Ectodermal cell (in vitro differentiated cells): ENCODE measurements around the gene TAL2.
"Not testable (repeated sequence)": the region's sequence is repeated elsewhere in the genome, so short reads cannot be mapped to it uniquely, and the experiment has no call there.

Experiments
- H3K27ac ChIP-seq: 2 replicates; pipeline ENCODE4 v1.7.0; 2013; ENCODE audit warnings: mild to moderate bottlenecking, low read depth, low read length; ENCODE audit not compliant: insufficient read depth, poor library complexity, severe bottlenecking
- H3K27me3 ChIP-seq: 2 replicates; pipeline ENCODE4 v1.7.0; 2013; ENCODE audit warnings: mild to moderate bottlenecking, low read length; ENCODE audit not compliant: insufficient read depth, control insufficient read depth, poor library complexity, severe bottlenecking
- H3K36me3 ChIP-seq: one replicate; pipeline ENCODE4 v1.7.0; 2013; ENCODE audit warnings: low read length; ENCODE audit not compliant: control insufficient read depth, insufficient read depth
- H3K4me1 ChIP-seq: one replicate; pipeline ENCODE4 v1.7.0; 2013; ENCODE audit warnings: low read length; ENCODE audit not compliant: control insufficient read depth, insufficient read depth
- H3K4me3 ChIP-seq: 2 replicates; pipeline ENCODE4 v1.7.0; 2013; ENCODE audit warnings: low read depth, low read length, control low read depth; ENCODE audit not compliant: insufficient read depth
- H3K9me3 ChIP-seq: 2 replicates; pipeline ENCODE4 v1.7.0; 2013; ENCODE audit warnings: mild to moderate bottlenecking, low read length, moderate library complexity; ENCODE audit not compliant: control insufficient read depth
- WGBS, 2 experiments: methylation state at CpG; one replicate each; pipeline ENCODE4 v1.1.7; 2013; ENCODE audit warnings: missing lambda C conversion rate in 2 of 2; 5-methylcytosine and 5-hydroxymethylcytosine counted together

Gene TAL2

DNA sequence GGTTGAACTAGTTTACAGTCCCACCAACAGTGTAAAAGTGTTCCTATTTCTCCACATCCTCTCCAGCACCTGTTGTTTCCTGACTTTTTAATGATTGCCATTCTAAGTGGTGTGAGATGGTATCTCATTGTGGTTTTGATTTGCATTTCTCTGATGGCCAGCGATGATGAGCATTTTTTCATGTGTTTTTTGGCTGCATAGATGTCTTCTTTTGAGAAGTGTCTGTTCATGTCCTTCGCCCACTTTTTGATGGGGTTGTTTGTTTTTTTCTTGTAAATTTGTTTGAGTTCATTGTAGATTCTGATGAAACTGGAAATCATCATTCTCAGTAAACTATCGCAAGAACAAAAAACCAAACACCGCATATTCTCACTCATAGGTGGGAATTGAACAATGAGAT lies 41.4 kb downstream of the TAL2 start:
- H3K4me3 ChIP-seq, H3K9me3 ChIP-seq, H3K27ac ChIP-seq, H3K36me3 ChIP-seq, H3K4me1 ChIP-seq, H3K27me3 ChIP-seq: not testable (repeated sequence)
- WGBS, 2 experiments, result 100% methylated on average over 1 of the region's 4 CpGs; no CpG with 5 or more reads in 1 of the 2 experiments

DNA sequence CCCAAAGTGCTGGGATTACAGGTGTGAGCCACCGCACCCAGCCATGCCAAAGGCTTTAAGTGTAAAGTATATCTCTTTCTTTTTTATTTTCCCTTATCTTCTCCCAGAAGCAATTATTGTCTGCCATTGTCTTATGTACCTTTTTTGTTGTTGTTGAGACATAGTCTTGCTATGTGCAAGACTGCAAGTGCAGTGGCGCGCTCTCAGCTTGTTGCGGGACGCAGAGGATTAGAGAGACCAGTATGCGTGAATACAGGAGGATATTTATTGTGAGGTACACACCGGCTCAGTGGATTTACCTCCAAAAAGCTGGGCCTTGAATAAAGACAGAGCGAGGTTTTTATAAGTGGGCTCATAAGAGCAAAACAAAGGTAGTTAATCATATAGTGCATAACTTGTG lies 43.9 kb downstream of the TAL2 start:
- Histone ChIP-seq H3K4me3 (no peak overlapping the region), H3K9me3 (no peaks in the 10 kb centered on the region), H3K4me1 (no peaks in the 10 kb centered on the region), H3K36me3 (peaks cover 4% of the 10 kb centered on the region), H3K27me3 (no peaks in the 10 kb centered on the region), H3K27ac (no peak overlapping the region)
- WGBS, 2 experiments, result 97 to 98% methylated on average over 8 of the region's 8 CpGs

DNA sequence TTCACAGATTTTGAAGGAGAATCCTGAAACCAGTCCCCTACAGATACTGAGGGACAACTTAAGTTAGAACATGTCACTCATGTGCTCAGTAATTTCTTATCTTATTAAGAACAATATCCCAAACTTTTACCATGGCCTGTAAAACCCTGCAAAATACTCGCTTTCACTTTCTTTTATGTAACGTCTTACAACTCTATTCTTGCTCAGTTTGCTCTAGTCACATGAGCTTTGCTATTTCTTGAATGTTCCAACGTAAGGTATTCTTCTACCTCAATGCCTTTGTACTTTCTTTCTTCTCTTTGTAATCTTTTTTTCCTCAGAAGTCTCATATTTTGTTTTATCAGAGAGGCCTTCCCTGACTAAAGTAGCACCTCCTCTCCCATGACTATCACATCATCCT lies 46.1 kb downstream of the TAL2 start:
- Histone ChIP-seq H3K36me3 (peaks cover 4% of the 10 kb centered on the region), H3K27ac (no peak overlapping the region)
- WGBS, 2 experiments, result 93 to 96% methylated on average over 3 of the region's 3 CpGs

DNA sequence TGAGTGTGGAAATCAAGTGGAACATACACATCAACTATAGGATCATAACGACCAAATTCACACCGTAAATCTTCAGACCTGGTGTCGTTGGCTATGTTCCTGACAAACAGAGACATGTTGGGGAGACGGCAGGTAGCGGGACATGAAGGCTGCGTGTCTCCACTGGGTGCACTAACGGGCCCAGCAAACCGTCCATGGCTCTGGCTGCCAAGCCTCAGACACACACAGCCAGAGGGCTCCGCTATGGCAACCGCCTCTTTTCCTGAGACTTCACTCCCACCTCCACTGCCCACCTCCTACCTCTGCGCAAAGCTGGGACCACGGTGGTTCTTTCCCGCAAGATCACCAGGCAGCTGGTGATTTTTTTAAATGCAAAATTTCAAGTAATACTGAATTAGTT lies 48.4 kb downstream of the TAL2 start:
- no peaks in the 10 kb centered on the region for H3K9me3 ChIP-seq
- no peaks in the 10 kb centered on the region for H3K4me1 ChIP-seq
- H3K27ac ChIP-seq, result no peak overlapping the region
- H3K27me3 ChIP-seq, result no peaks in the 10 kb centered on the region
- H3K4me3 ChIP-seq, result no peak overlapping the region
- H3K36me3 ChIP-seq, result peaks cover 10% of the 10 kb centered on the region
- WGBS, 2 experiments, result 96 to 97% methylated on average over 10 to 13 of the region's 13 CpGs

More for the DNA sequence above, 46.1 kb downstream of the TAL2 start:
- Histone ChIP-seq H3K4me3 (no peak overlapping the region), H3K4me1 (no peaks in the 10 kb centered on the region), H3K9me3 (no peaks in the 10 kb centered on the region), H3K27me3 (no peaks in the 10 kb centered on the region)

DNA sequence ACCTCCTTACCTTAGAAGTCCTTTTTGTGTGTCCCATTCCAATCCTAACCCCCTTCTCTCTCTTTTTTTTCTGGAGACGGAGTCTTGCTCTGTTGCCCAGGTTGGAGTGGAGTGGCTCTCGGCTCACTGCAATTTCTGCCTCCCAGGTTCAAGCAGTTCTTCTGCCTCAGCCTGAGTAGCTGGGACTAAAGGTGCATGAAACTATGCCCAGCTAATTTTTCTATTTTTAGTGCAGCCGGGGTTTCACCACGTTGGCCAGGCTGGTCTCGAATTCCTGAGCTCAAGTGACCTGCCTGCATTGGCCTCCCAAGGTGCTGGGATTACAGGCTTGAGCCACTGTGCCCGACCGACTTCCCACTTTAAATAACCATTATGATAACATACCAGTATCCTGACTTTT lies 49.6 kb downstream of the TAL2 start:
- Histone ChIP-seq H3K4me3 (no peak overlapping the region), H3K27ac (no peak overlapping the region), H3K27me3 (no peaks in the 10 kb centered on the region), H3K36me3 (peaks cover 8% of the 10 kb centered on the region), H3K4me1 (peaks cover 9% of the 10 kb centered on the region), H3K9me3 (no peaks in the 10 kb centered on the region)
- WGBS, 2 experiments, result 89 to 92% methylated on average over 7 of the region's 7 CpGs

DNA sequence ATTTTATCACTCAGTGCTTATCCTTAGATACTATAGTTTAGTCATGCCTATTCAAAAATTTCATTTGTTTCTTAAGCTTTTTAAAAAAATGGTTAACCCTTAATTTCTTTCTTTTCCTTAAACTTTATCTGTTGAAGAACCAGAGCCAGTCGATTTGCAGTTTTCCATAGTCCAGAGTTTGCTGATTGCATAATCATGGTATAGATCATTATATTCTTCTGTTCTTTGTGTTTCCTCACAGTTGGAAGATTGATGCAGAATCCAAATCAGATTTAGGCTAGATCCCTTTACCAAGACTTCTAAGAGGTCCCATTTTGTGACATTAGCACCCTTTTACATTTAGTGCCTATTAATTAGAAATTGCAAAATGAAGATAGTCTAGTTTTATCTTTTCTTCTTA lies 50.0 kb downstream of the TAL2 start:
- 100% methylated on average over 1 of the region's 1 CpG; no CpG with 5 or more reads in 1 of the 2 experiments for WGBS, 2 experiments
- Histone ChIP-seq H3K9me3 (no peaks in the 10 kb centered on the region), H3K4me1 (peaks cover 9% of the 10 kb centered on the region), H3K27ac (no peak overlapping the region), H3K27me3 (no peaks in the 10 kb centered on the region), H3K36me3 (peaks cover 8% of the 10 kb centered on the region), H3K4me3 (no peak overlapping the region)
